Eye (tissue), 1 donor: ENCODE results near the gene YWHAH.

Experiments used
- DNase-seq: peaks from one replicate; pipeline ENCODE4 v3.0.0-alpha.2; 2015

Gene YWHAH

DNA sequence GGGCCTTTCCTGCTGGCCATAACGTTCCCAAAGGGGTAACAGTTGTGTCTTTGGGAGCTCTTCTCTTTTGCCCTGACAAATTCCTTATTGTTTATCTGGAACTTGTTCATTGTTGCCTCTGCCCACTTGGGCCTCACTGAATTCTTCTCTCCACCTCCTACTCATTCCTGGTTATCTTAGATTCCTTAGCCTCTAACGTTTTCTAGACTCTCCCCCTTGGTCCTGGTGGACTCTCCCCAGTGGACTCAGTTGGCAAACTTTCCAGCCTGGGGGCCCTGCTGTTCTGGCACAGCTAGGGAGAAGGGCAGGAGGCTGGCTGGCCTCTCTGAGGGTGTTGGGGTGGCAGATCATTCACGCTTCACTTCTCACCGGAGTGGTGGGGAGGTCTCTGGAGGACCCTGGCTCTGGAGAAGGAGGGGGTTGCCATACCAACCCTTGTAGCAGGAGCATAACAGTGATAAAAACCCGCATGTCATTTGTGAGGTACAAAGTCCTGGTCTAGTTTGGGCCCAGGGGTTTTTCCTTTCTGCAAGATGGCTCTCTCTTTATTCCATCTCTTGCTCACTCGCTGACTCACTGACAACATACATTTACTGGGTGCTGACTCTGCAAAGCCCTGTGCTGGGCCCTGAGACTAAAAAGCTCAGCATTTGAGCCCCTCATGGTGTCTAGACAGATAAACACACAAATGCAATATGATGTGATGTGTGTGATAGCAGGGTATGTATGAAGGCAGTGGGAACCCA, 39.7 kb downstream of the YWHAH start:
- DNase-seq = peak; percentile 3

GRCh38 chr22:31987218-31987617, 42.9 kb downstream of the YWHAH start:
- no peak for DNase-seq

DNA sequence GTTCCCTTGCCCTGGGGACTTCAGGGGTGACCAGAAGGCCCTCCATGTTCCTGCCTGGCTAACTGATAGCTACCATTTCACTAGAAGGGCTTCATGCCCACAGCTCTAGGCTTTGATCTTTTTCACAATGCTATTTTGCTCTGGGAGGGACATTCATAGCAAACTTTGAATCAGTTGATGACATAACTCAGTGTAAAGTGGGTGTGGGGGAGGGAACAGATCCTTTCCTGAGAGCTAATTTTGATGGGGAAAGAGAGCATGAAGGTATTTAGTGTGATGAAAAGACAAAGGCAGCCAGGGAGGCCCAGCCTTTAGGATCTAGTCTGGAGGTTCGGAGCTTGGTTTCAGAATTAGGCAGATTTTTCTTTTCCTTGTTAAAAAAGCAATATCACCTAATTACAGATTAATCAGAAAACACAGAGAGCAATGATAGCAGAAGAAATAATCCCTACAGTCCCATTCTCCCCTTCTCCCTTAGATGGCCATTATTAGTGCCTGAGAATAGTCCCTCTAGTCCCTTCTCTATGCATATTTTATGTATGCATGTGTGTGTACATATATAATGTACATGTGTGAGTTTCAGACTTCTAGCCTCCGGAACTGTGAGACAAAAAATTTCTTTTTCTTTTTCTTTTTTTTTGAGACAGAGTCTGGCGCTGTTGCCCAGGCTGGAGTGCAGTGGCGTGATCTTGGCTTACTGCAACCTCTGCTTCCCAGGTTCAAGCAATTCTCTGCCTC, 46.9 kb downstream of the YWHAH start:
- DNase-seq = no peak

- DNase-seq = no peak
Measured at GRCh38 chr22:31995046-31995445, 50.7 kb downstream of the YWHAH start.

DNA sequence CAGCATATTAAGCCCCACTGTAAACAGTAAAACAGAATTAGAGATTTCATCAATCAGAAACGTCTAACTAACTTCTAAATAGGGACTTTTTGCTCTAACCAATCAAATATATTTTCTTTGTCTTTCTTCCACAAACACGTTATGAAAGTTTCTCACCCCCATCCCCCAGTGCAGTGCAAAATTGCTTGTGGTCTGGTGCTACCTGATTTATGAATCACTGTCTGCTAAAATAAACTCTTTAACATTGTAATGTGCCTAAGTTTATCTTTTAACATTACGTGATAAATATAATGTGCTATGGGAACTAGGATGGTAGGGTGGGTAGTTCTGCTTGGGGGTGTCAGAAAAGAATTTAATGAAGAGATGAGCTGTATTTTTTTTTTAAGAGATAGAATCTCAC, 51.5 kb downstream of the YWHAH start:
- DNase-seq = no peak

DNA sequence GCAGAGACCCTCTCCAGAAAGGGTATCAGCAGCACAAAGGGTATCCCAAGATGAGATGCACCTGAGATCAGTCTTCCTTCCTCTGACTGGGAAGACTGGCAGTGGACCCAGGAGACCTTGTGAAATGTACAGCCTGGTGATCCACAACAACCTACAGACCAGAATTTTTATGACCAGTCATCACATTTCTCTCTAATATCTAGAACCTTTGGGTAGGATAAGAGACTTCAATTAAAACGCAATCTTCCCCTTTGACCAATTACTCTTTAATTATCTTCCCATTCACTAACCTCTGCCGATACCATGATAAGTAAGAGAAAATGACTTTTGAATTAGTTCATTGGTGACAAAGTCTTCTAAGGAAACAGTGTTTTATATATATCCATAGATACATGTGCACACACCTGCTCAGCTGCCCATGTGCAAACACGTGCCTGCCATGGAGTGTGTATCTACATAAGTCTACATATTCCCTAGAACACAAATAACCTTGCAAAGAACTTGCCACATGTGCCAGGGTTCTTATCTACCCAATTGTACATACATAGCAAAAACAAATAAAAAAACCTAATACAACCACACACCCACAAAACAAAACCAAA, 54.5 kb downstream of the YWHAH start:
- no peak for DNase-seq

GRCh38 chr22:32000181-32000580, 55.8 kb downstream of the YWHAH start:
- DNase-seq = no peak

DNA sequence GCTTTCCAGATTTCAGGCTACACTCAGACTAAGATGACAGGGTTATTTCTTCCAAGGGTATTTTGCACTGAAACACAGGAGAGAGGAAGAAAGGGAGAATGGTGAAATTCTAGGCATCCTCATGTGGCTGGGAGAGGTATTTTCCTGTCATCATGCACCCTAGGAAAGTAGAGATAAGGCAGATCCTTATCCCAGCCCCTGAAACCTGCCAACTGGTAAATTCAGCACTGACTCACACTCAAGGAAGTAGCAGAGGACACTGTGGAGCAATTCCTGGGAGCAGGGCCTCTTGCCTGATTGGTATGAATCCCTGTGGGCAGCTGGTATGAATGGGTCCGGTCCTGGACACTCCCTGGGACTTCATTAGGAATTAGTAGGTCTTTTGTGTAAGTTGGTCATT, 61.1 kb downstream of the YWHAH start:
- no peak for DNase-seq
